A549 treated with Mapracorat at 1 μM for 4 hours (cell line): Measurements from ENCODE around the gene SETD3. TPM values are rescaled to one million over a fixed set of nuclear protein-coding genes. Genes with fewer than 3 reads are reported as not detected.

ENCODE experiments used
- total RNA-seq: library from RNA; stranded (reverse); fragments of 200-300 nt; extraction: Qiagen RNA extraction; gene quantifications from 5 replicates; pipeline ENCODE4 v1.2.3, GENCODE V29; 2022

Gene SETD3
- 43.6 to 50.3 TPM (median 47.3 TPM) in 5 replicates for total RNA-seq

DNA sequence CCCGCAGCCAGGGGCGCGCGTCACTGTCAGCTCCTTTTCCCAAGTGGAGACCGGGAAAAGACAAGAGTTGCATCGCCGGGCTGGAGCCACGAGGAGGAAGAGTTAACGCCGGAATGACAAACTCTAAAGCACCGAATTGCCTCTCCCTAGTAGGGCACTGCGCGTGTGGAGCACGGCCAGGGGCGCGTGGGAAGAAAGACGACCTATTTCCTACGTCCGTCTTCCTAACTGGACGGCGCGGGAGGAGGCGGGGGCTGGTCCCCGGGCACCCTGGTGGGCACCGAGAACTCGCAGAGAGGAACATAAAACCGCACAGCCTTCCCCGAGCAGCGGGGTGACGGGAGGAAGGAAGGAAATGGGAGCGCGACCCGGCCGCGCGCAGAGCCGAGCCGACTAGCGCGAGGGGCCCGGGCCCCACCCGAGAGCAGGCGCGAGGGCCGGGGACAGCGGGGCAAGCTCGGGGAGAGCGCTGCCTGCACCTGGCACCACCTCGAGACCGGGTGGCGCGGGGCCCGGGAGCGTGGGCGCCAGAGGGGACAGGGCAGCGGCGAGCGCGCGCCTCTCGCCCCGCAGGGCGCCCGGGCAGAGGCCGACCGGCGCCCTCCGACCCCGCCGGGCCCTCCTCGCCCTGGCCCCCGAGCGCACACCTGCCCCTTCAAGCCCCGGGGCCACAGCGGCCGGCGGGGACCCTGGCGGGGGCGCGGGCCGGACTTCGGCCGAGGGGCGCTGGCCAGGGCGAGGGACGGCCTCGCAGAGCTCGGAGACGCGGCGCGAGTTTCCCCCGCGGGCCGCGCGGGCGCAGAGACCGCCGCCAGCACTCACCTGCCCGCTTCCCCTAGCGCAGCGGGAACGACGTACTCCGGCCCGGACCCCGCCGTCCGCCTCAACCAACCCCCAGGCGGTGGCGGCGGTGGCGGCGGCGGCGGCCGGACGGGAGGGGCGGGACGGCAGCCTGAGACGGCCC lies at the start of gene SETD3:
Gene SETD3 (minus strand): TSS at position 954 of the 964 bp plus-strand sequence. CDS start 15,054 bp downstream, outside the sequence.

DNA sequence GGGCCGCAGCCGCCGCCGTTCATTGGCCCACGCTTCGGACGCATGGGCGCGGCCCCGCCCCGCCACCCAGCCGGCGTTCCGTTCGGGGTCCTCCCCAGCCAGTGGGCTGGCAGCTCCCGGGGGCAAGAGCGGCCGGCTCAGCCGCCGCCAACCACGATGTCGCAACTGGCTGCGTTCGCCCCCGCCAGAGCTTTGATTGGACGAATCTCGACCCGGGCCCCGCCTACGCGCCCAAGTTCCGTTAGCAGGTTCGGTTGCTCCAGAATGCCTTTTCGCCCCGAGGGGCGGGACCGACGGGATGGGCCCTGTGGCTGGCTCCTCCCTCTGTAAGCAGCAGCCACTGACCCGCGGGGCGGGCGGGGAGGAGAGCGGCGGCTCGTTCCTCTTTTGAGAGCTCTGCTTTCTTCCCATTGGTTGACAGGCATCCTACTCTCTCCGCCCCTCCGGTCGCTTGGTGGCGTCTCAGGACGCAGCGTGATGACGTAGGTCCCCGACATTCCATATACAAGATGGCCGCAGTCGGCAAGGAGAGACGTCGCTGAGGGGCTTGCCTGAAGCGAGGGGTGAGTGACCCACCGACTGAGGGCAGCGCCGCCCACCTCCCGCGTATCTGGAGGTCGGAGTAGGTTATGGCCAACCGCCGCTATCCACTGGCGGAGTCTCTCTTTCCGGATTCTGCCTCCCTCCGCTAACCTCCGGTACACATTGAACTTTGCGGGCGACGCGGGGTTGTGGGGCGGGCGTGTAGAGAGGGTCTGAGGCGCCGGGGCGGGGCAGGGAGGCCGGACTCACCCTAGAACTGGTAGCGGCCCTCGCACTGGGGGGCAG lies 472 bp upstream of the SETD3 start, which contains the start of gene CCNK:
Gene CCNK (plus strand): TSS at position 493 of the 828 bp plus-strand sequence. CDS start 11,269 bp downstream, outside the sequence.

Other genes starting within 250 kb of the SETD3 start
- gene BCL11B, start 208.7 kb downstream of the SETD3 start, total RNA-seq: 0.21 to 0.35 TPM (median 0.28 TPM) in 5 replicates
- gene CCNK, start 550 bp upstream of the SETD3 start, total RNA-seq: 43.3 to 59.3 TPM (median 47.1 TPM) in 5 replicates
- gene CCDC85C, start 123.3 kb upstream of the SETD3 start, total RNA-seq: 28.5 to 41.9 TPM (median 37.4 TPM) in 5 replicates
- 0.13 to 0.22 TPM (median 0.17 TPM) in 5 replicates for gene HHIPL1, start 164.3 kb upstream of the SETD3 start, total RNA-seq
- 0.05 to 0.25 TPM (median 0.15 TPM) in 4 of 5 replicates, not detected in the other for gene CYP46A1, start 203.4 kb upstream of the SETD3 start, total RNA-seq